Measurements from ENCODE around the gene DNAAF2. TPM values are rescaled to one million over a fixed set of nuclear protein-coding genes. Genes with fewer than 3 reads are reported as not detected.
"Not testable (repeated sequence)": the region's sequence is repeated elsewhere in the genome, so short reads cannot be mapped to it uniquely, and the experiment has no call there.

DNAAF2 gene
- total RNA-seq = 10.2 TPM in 2 replicates

- DNase-seq (ENCODE audit: low read depth, low spot score) = peak; percentile 17
Measured at GRCh38 chr14:49634547-49635334, at the start of gene DNAAF2. Gene DNAAF2, minus strand, starts transcription at chr14:49635244. Its CDS starts 95 bp downstream, at chr14:49635149.

- no peak for DNase-seq (ENCODE audit: low read depth, low spot score)
Measured at GRCh38 chr14:49679271-49679670, 44.2 kb upstream of the DNAAF2 start.

- no peak for DNase-seq (ENCODE audit: low read depth, low spot score)
Measured at GRCh38 chr14:49677643-49678042, 42.6 kb upstream of the DNAAF2 start.

- DNase-seq (ENCODE audit: low read depth, low spot score) = no peak
Measured at GRCh38 chr14:49673586-49673985, 38.5 kb upstream of the DNAAF2 start.

GRCh38 chr14:49670475-49670874 is 35.4 kb upstream of the DNAAF2 start:
- no peak for DNase-seq (ENCODE audit: low read depth, low spot score)

- no peak for DNase-seq (ENCODE audit: low read depth, low spot score)
Measured at GRCh38 chr14:49659526-49660455, 24.7 kb upstream of the DNAAF2 start.

GRCh38 chr14:49657500-49657899 is 22.5 kb upstream of the DNAAF2 start:
- not testable (repeated sequence) for DNase-seq (ENCODE audit: low read depth, low spot score)

- DNase-seq (ENCODE audit: low read depth, low spot score) = no peak
Measured at GRCh38 chr14:49654511-49654910, 19.5 kb upstream of the DNAAF2 start.

- DNase-seq (ENCODE audit: low read depth, low spot score) = no peak
Measured at GRCh38 chr14:49653508-49653907, 18.5 kb upstream of the DNAAF2 start.

GRCh38 chr14:49642163-49642562 is 7.1 kb upstream of the DNAAF2 start:
- no peak for DNase-seq (ENCODE audit: low read depth, low spot score)

- no peak for DNase-seq (ENCODE audit: low read depth, low spot score)
Measured at GRCh38 chr14:49641697-49642129, 6.7 kb upstream of the DNAAF2 start.

- no peak for DNase-seq (ENCODE audit: low read depth, low spot score)
Measured at GRCh38 chr14:49640540-49641417, 5.7 kb upstream of the DNAAF2 start.

GRCh38 chr14:49637534-49638078 is 2.6 kb upstream of the DNAAF2 start:
- no peak for DNase-seq (ENCODE audit: low read depth, low spot score)

- DNase-seq (ENCODE audit: low read depth, low spot score) = no peak
Measured at GRCh38 chr14:49636866-49637265, 1.8 kb upstream of the DNAAF2 start.

GRCh38 chr14:49633640-49634546 is 1.2 kb downstream of the DNAAF2 start:
- DNase-seq (ENCODE audit: low read depth, low spot score) = peak; percentile 89

- DNase-seq (ENCODE audit: low read depth, low spot score) = peak; percentile 5
Measured at GRCh38 chr14:49623941-49624839, 10.9 kb downstream of the DNAAF2 start.

GRCh38 chr14:49623387-49623786 is 11.7 kb downstream of the DNAAF2 start:
- no peak for DNase-seq (ENCODE audit: low read depth, low spot score)

- DNase-seq (ENCODE audit: low read depth, low spot score) = no peak
Measured at GRCh38 chr14:49622022-49622607, 12.9 kb downstream of the DNAAF2 start.
